H1 (cell line): Measurements from ENCODE around the gene NPPA. TPM values are rescaled to one million over a fixed set of nuclear protein-coding genes. Genes with fewer than 3 reads are reported as not detected.

ENCODE experiments used
- CTCF ChIA-PET: fragments of 300-600 bp; sonication (Branson Sonifier 250); formaldehyde crosslinking; loops from one replicate; lab custom pipeline; 2021; ENCODE audit not compliant: partially characterized antibody; lab: Charles Lee
- POLR2A ChIA-PET: fragments of 300-600 bp; sonication (Branson Sonifier 250); formaldehyde crosslinking; loops from one replicate; lab custom pipeline; 2021; ENCODE audit warnings: inconsistent platforms; ENCODE audit not compliant: partially characterized antibody; lab: Charles Lee
- DNase-seq, 2 experiments: peaks; one replicate each; pipeline versions ENCODE4 v3.0.0 to v3.0.0-alpha.2; 2010 to 2022; ENCODE audit warnings: low spot score in 2 of 2, low read depth in 1 of 2, mixed read lengths in 1 of 2
- FAIRE-seq: peaks from 2 replicates; lab custom pipeline; 2011; peaks lifted over from hg19 to GRCh38; lab: Jason Lieb, UNC
- H2AFZ ChIP-seq: 2 replicates; pipeline ENCODE4 v1.8.1; 2012; ENCODE audit warnings: low read length, inconsistent platforms
- H2AK5ac ChIP-seq: 2 replicates; pipeline ENCODE4 v1.6.1; 2013; ENCODE audit warnings: low read depth, low read length
- H2BK120ac ChIP-seq: replicated peaks from 2 replicates; pipeline ENCODE3; 2013; ENCODE audit warnings: low read depth, low read length, inconsistent platforms
- H2BK12ac ChIP-seq: 2 replicates; pipeline ENCODE4 v1.6.1; 2013; ENCODE audit warnings: low read depth, low read length
- H2BK15ac ChIP-seq: 2 replicates; pipeline ENCODE4 v1.6.1; 2013; ENCODE audit warnings: low read length
- H2BK20ac ChIP-seq: 2 replicates; pipeline ENCODE4 v1.6.1; 2013; ENCODE audit warnings: low read length
- H2BK5ac ChIP-seq: 2 replicates; pipeline ENCODE4 v1.6.1; 2013; ENCODE audit warnings: low read depth, low read length
- H3K14ac ChIP-seq: 2 replicates; pipeline ENCODE4 v1.6.1; 2013; ENCODE audit warnings: inconsistent platforms; ENCODE audit not compliant: insufficient read length
- H3K18ac ChIP-seq: 2 replicates; pipeline ENCODE4 v1.6.1; 2013; ENCODE audit warnings: low read length; ENCODE audit errors: extremely low read depth
- H3K23ac ChIP-seq: 2 replicates; pipeline ENCODE4 v1.6.1; 2013; ENCODE audit warnings: inconsistent platforms; ENCODE audit not compliant: insufficient read length
- H3K23me2 ChIP-seq: 2 replicates; pipeline ENCODE4 v1.6.1; 2013; ENCODE audit warnings: low read depth, low read length
- H3K27ac ChIP-seq: 2 replicates; pipeline ENCODE4 v1.6.1; 2011; ENCODE audit warnings: low read depth, low read length, inconsistent platforms
- H3K27me3 ChIP-seq, 4 experiments: replicated peaks in 1 of 4; 1 replicate in 1 of 4; 2 replicates in 3 of 4; pipeline versions ENCODE4 v1.6.1 to v1.8.1; 2011 to 2013; ENCODE audit warnings: low read length in 3 of 4, mild to moderate bottlenecking in 3 of 4, inconsistent platforms in 2 of 4, mixed read lengths in 2 of 4, moderate library complexity in 1 of 4; ENCODE audit not compliant: control insufficient read depth in 3 of 4, insufficient read depth in 3 of 4; ENCODE audit errors: extremely low read depth in 1 of 4
- H3K36me3 ChIP-seq, 4 experiments: 2 replicates each; pipeline versions ENCODE4 v1.6.1 to v1.8.1; 2011 to 2013; ENCODE audit warnings: mild to moderate bottlenecking in 4 of 4, low read length in 3 of 4, moderate library complexity in 2 of 4, control low read depth in 1 of 4, inconsistent platforms in 1 of 4; ENCODE audit not compliant: insufficient read depth in 4 of 4, control insufficient read depth in 2 of 4
- H3K4ac ChIP-seq: replicated peaks from 2 replicates; pipeline ENCODE3; 2013; ENCODE audit warnings: low read length, low read depth, mixed read lengths, inconsistent platforms; ENCODE audit not compliant: insufficient read length
- H3K4me1 ChIP-seq, 4 experiments: replicated peaks in 1 of 4; 1 replicate in 1 of 4; 2 replicates in 3 of 4; pipeline versions ENCODE4 v1.6.1 to v1.8.1; 2011 to 2013; ENCODE audit warnings: low read length in 3 of 4, inconsistent platforms in 2 of 4, mixed read lengths in 1 of 4; ENCODE audit not compliant: insufficient read depth in 4 of 4, control insufficient read depth in 3 of 4
- H3K4me2 ChIP-seq, 2 experiments: 2 replicates each; pipeline versions ENCODE4 v1.6.1 to v1.8.1; 2011 to 2013; ENCODE audit warnings: low read depth in 2 of 2, low read length in 2 of 2, control low read depth in 1 of 2, inconsistent platforms in 1 of 2, mild to moderate bottlenecking in 1 of 2; ENCODE audit not compliant: insufficient read depth in 1 of 2
- H3K4me3 ChIP-seq, 4 experiments: fragments of 200-600, 300-600 bp in 1 of 4; sonication (generic), shearing (Covaris generic), sonication (Bioruptor Twin) in 1 of 4; 2 replicates each; pipeline versions ENCODE4 v1.5.1 to v1.8.1; 2011 to 2016; ENCODE audit warnings: low read length in 4 of 4, low read depth in 3 of 4, control low read depth in 2 of 4, inconsistent platforms in 2 of 4, mild to moderate bottlenecking in 2 of 4, mixed read lengths in 1 of 4, moderate library complexity in 1 of 4; ENCODE audit not compliant: insufficient read depth in 2 of 4; ENCODE audit errors: extremely low read depth in 1 of 4
- H3K56ac ChIP-seq: replicated peaks from 2 replicates; pipeline ENCODE3; 2013; ENCODE audit warnings: low read depth, mild to moderate bottlenecking, mixed read lengths, low read length, inconsistent platforms; ENCODE audit not compliant: insufficient read length
- H3K79me1 ChIP-seq: 2 replicates; pipeline ENCODE4 v1.6.1; 2013; ENCODE audit warnings: low read depth, low read length, control low read depth
- H3K79me2 ChIP-seq, 2 experiments: 2 replicates each; pipeline versions ENCODE4 v1.6.1 to v1.8.1; 2012 to 2013; ENCODE audit warnings: low read length in 2 of 2, mild to moderate bottlenecking in 2 of 2, inconsistent platforms in 1 of 2; ENCODE audit not compliant: insufficient read depth in 2 of 2, control insufficient read depth in 1 of 2
- H3K9ac ChIP-seq, 4 experiments: replicated peaks in 1 of 4; 1 replicate in 1 of 4; 2 replicates in 3 of 4; pipeline versions ENCODE4 v1.6.1 to v1.8.1; 2011 to 2013; ENCODE audit warnings: low read depth in 3 of 4, low read length in 3 of 4, control low read depth in 2 of 4, mild to moderate bottlenecking in 2 of 4, moderate library complexity in 2 of 4, inconsistent platforms in 1 of 4; ENCODE audit errors: extremely low read depth in 1 of 4
- H3K9me3 ChIP-seq, 2 experiments: 2 replicates each; pipeline versions ENCODE4 v1.6.1 to v1.8.1; 2012 to 2013; ENCODE audit warnings: mild to moderate bottlenecking in 2 of 2, moderate library complexity in 2 of 2, control low read depth in 1 of 2, inconsistent platforms in 1 of 2, low read depth in 1 of 2, low read length in 1 of 2, mixed read lengths in 1 of 2; ENCODE audit not compliant: insufficient read depth in 2 of 2
- H4K20me1 ChIP-seq, 2 experiments: replicated peaks in 1 of 2; 2 replicates each; pipeline versions ENCODE3 to v1.8.1; 2011 to 2013; ENCODE audit warnings: inconsistent platforms in 2 of 2, low read length in 2 of 2, mild to moderate bottlenecking in 1 of 2; ENCODE audit not compliant: insufficient read depth in 2 of 2, control insufficient read depth in 1 of 2
- H4K5ac ChIP-seq: 2 replicates; pipeline ENCODE4 v1.6.1; 2013; ENCODE audit warnings: low read length, low read depth, mixed read lengths, inconsistent platforms; ENCODE audit not compliant: insufficient read length
- H4K8ac ChIP-seq: 2 replicates; pipeline ENCODE4 v1.8.0; 2013; ENCODE audit warnings: mild to moderate bottlenecking, moderate library complexity, low read length, inconsistent platforms; ENCODE audit not compliant: insufficient read depth; ENCODE audit errors: extremely low read depth
- H4K91ac ChIP-seq: replicated peaks from 2 replicates; pipeline ENCODE3; 2013; ENCODE audit warnings: low read length, mixed read lengths, inconsistent platforms; ENCODE audit not compliant: insufficient read length
- CBX5 ChIP-seq: fragments of 300-800, 300-1000 bp; sonication (generic); IDR thresholded peaks from 2 replicates; pipeline ENCODE4 v1.7.1; 2016; ENCODE audit warnings: antibody characterized with exemption, low read length, low read depth
- CTCF ChIP-seq, 3 experiments: IDR thresholded peaks; 1 replicate in 2 of 3; 2 replicates in 1 of 3; pipeline versions ENCODE4 v1.5.1 to v1.6.1; 2011; ENCODE audit warnings: low read length in 3 of 3, mild to moderate bottlenecking in 3 of 3, inconsistent platforms in 2 of 3, low read depth in 1 of 3, moderate library complexity in 1 of 3; ENCODE audit not compliant: insufficient read depth in 1 of 3; ENCODE audit errors: control extremely low read depth in 1 of 3
- EGR1 ChIP-seq: IDR thresholded peaks from 2 replicates; pipeline ENCODE4 v1.6.1; 2011; ENCODE audit warnings: low read depth, low read length, borderline replicate concordance
- GABPA ChIP-seq: IDR thresholded peaks from 2 replicates; pipeline ENCODE4 v1.6.1; 2011; ENCODE audit warnings: mild to moderate bottlenecking, low read length, moderate library complexity, borderline replicate concordance; ENCODE audit not compliant: insufficient read depth
- GTF2F1 ChIP-seq: IDR thresholded peaks from 2 replicates; pipeline ENCODE4 v1.6.1; 2012; ENCODE audit warnings: low read depth, low read length, improper control_type of control experiment, borderline replicate concordance
- JUND ChIP-seq: IDR thresholded peaks from 2 replicates; pipeline ENCODE4 v1.6.1; 2011; ENCODE audit warnings: mild to moderate bottlenecking, improper control_type of control experiment, low read length
- MAX ChIP-seq: IDR thresholded peaks from 2 replicates; pipeline ENCODE4 v1.6.1; 2012; ENCODE audit warnings: inconsistent platforms
- NRF1 ChIP-seq: IDR thresholded peaks from 2 replicates; pipeline ENCODE4 v1.6.1; 2011; ENCODE audit warnings: mild to moderate bottlenecking, low read depth, low read length, improper control_type of control experiment
- RAD21 ChIP-seq, 2 experiments: IDR thresholded peaks in 1 of 2; conservative IDR thresholded peaks in 1 of 2; 2 replicates each; pipeline ENCODE4 v1.6.1; 2011; ENCODE audit warnings: low read depth in 2 of 2, low read length in 2 of 2, improper control_type of control experiment in 1 of 2, inconsistent platforms in 1 of 2, mild to moderate bottlenecking in 1 of 2, moderate library complexity in 1 of 2
- RFX5 ChIP-seq: IDR thresholded peaks from 2 replicates; pipeline ENCODE4 v1.6.1; 2011; ENCODE audit warnings: low read depth, low read length, improper control_type of control experiment, borderline replicate concordance
- SRF ChIP-seq: IDR thresholded peaks from 2 replicates; pipeline ENCODE4 v1.6.1; 2011; ENCODE audit warnings: mild to moderate bottlenecking, low read depth, low read length, moderate library complexity
- WGBS, 2 experiments: shearing (Covaris generic) in 1 of 2; methylation state at CpG; one replicate each; pipeline versions ENCODE4 v1.1.6 to v1.1.7; 2013 to 2015; ENCODE audit warnings: low lambda C conversion rate in 2 of 2, mixed read lengths in 2 of 2, inconsistent platforms in 1 of 2, low coverage in 1 of 2, missing lambda C conversion rate in 1 of 2; ENCODE audit not compliant: insufficient replicate concordance in 2 of 2, insufficient coverage in 1 of 2, insufficient read length in 1 of 2; ENCODE audit errors: extremely low coverage in 1 of 2, missing lambda C conversion rate in 1 of 2; 5-methylcytosine and 5-hydroxymethylcytosine counted together
- polyA plus RNA-seq, 7 experiments: library from polyadenylated mRNA; depleted of rRNA in 3 of 7; stranded (reverse) in 5 of 7; unstranded in 2 of 7; fragments of >200 nt in 5 of 7; fragments of 200-250 nt in 2 of 7; gene quantifications; 1 replicate in 5 of 7; 2 replicates in 1 of 7; 4 replicates in 1 of 7; pipeline versions ENCODE4 v1.2.1 to v1.2.3, GENCODE V29; 2011 to 2013; ENCODE audit warnings: missing spikeins in 2 of 7, mixed read lengths in 2 of 7
- total RNA-seq: library from RNA; stranded (reverse); fragmentation: NEBNext Ultra II Directional; extraction: Animal tissue kit (Norgen Biotek cat#: 25700); gene quantifications from 2 replicates; pipeline ENCODE4 v1.2.1, GENCODE V29; 2021

Gene NPPA
- total and polyA plus RNA-seq, 2 of the 8 experiments (the other 6 are each of a cell fraction or from before 2014, with no cell fraction given), result not detected

GRCh38 chr1:11872545-11872944 lies 25.0 kb upstream of the NPPA start:
- H3K23me2 ChIP-seq, result no peaks in the 10 kb centered on the region; the same call in 1 of the 2 replicates
- 87% methylated on average over 7 of the region's 7 CpGs; no CpG with 5 or more reads in 1 of the 2 experiments for WGBS, 2 experiments
- CTCF ChIA-PET, result interaction anchor here (0.7 to 5.6 kb wide), 11 partner anchors 10 to 254 kb away, joined by 3 to 32 read pairs (median 7); partner anchors contain the start of gene NPPA
- TF ChIP-seq SRF, result no peak
- TF ChIP-seq RAD21 (IDR thresholded peaks at IDR 0.05 in 1 of 2, conservative IDR thresholded peaks at IDR 0.05 in 1 of 2; ENCODE audit: low read depth in 2 of 2, low read length in 2 of 2), result no peak
- TF ChIP-seq GTF2F1, result no peak
- no peak for TF ChIP-seq MAX
- no peak for TF ChIP-seq EGR1
- no peak for TF ChIP-seq CTCF (IDR thresholded peaks at IDR 0.05; ENCODE audit: control extremely low read depth in 1 of 3, insufficient read depth in 1 of 3, low read depth in 1 of 3, low read length in 3 of 3)
- no peak for TF ChIP-seq CBX5
- no peak for TF ChIP-seq NRF1
- no peak for TF ChIP-seq JUND
- TF ChIP-seq GABPA, result no peak
- no peak for TF ChIP-seq RFX5

More at GRCh38 chr1:11872545-11872944, 25.0 kb upstream of the NPPA start:
- Histone ChIP-seq H3K4me1 (no peaks in the 10 kb centered on the region), H2BK5ac (no peak overlapping the region), H2BK12ac (no peak overlapping the region), H4K5ac (no peak overlapping the region), H3K18ac (no peak overlapping the region), H3K14ac (no peak overlapping the region), H2BK20ac (no peak overlapping the region), H2AK5ac (no peak overlapping the region), H3K9me3 (no peaks in the 10 kb centered on the region), H3K56ac (no peak overlapping the region), H3K79me2 (no peaks in the 10 kb centered on the region), H3K27ac (no peak overlapping the region), H2AFZ (no peak overlapping the region), H3K4me3 (no peak overlapping the region), H2BK15ac (no peak overlapping the region), H3K4me2 (no peak overlapping the region), H2BK120ac (no peak overlapping the region), H4K20me1 (no peaks in the 10 kb centered on the region), H4K8ac (no peak overlapping the region), H3K27me3 (no peaks in the 10 kb centered on the region), H3K36me3 (no peaks in the 10 kb centered on the region), H3K9ac (no peak overlapping the region), H3K4ac (no peak overlapping the region), H4K91ac (no peak overlapping the region), H3K23ac (no peak overlapping the region), H3K79me1 (no peaks in the 10 kb centered on the region)
- POLR2A ChIA-PET, result interaction anchor here (0.9 to 7.1 kb wide), 2 partner anchors 36 to 94 kb away, joined by 3 to 47 read pairs; no protein-coding TSS in a partner anchor
- DNase-seq, result no peak
- FAIRE-seq, result no peak
